ENCODE results near the gene TMEM131L. TPM values are rescaled to one million over a fixed set of nuclear protein-coding genes. Genes with fewer than 3 reads are reported as not detected.
"Not testable (repeated sequence)": the region's sequence is repeated elsewhere in the genome, so short reads cannot be mapped to it uniquely, and the experiment has no call there.

The TMEM131L gene, protein sequence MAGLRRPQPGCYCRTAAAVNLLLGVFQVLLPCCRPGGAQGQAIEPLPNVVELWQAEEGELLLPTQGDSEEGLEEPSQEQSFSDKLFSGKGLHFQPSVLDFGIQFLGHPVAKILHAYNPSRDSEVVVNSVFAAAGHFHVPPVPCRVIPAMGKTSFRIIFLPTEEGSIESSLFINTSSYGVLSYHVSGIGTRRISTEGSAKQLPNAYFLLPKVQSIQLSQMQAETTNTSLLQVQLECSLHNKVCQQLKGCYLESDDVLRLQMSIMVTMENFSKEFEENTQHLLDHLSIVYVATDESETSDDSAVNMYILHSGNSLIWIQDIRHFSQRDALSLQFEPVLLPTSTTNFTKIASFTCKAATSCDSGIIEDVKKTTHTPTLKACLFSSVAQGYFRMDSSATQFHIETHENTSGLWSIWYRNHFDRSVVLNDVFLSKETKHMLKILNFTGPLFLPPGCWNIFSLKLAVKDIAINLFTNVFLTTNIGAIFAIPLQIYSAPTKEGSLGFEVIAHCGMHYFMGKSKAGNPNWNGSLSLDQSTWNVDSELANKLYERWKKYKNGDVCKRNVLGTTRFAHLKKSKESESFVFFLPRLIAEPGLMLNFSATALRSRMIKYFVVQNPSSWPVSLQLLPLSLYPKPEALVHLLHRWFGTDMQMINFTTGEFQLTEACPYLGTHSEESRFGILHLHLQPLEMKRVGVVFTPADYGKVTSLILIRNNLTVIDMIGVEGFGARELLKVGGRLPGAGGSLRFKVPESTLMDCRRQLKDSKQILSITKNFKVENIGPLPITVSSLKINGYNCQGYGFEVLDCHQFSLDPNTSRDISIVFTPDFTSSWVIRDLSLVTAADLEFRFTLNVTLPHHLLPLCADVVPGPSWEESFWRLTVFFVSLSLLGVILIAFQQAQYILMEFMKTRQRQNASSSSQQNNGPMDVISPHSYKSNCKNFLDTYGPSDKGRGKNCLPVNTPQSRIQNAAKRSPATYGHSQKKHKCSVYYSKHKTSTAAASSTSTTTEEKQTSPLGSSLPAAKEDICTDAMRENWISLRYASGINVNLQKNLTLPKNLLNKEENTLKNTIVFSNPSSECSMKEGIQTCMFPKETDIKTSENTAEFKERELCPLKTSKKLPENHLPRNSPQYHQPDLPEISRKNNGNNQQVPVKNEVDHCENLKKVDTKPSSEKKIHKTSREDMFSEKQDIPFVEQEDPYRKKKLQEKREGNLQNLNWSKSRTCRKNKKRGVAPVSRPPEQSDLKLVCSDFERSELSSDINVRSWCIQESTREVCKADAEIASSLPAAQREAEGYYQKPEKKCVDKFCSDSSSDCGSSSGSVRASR (N-terminal part only)
- total RNA-seq: 14.0 TPM

DNA sequence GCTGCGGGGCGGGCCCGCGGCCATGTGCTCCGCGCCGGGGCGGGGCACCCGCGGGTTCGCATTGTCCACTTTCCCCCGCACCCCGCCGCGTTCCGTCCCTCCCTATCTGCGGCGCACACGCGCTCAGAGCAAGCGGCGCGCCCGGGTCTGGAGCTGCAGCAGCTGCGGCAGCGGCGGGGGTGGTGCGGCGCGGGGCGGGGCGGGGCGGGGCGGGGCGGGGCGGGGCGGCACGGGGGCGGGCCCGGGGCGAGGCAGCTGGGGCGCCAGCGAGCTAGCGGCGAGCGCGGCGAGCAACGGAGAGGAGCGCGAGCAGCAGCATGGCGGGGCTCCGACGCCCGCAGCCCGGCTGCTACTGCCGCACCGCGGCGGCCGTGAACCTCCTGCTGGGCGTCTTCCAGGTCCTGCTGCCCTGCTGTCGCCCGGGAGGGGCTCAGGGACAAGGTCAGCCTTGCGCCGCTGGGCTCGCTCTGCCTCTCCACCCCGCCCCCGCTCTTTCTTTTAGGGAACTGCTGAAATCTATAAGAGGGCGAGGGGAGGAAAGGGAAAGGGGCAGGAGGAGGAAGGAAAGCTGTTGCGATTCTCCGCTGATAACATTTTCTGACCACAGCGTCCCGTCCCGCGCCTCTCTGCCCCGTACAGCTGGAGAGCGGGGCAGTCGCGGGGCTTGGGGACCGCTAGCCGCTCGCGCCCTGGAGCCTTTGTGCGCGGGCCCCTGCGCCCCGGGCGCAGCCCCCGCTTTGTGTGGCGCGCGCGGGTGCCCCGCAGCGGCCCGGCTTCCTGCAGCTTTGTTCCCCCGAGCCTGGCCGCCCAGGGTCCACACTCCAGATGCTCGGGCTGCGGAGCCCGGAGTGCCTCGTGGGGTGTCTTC, at the start of gene TMEM131L:
TSS of gene TMEM131L (plus strand) at position 280 of the 868 bp plus-strand sequence. CDS start at position 318, 38 bp downstream.
- DNase-seq (ENCODE audit: low spot score) (peak; percentile 91), ATAC-seq (peak; percentile 76)

DNA sequence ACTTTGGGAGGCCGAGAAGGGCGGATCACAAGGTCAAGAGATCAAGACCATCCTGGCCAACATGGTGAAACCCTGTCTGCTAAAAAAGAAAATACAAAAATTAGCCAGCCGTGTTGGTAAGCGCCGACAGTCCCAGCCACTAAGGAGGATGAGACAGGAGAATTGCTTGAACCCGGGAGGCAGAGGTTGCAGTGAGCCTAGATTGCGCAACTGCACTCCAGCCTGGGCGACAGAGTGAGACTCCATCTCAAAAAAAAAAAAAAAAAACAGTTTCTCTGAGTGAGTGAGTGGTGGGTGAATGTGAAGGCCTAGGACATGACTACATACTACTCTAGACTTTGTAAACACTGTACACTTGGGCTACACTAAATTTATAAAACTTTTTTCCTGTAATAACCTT, 49.7 kb upstream of the TMEM131L start:
- not testable (repeated sequence) for DNase-seq (ENCODE audit: low spot score); ATAC-seq

DNA sequence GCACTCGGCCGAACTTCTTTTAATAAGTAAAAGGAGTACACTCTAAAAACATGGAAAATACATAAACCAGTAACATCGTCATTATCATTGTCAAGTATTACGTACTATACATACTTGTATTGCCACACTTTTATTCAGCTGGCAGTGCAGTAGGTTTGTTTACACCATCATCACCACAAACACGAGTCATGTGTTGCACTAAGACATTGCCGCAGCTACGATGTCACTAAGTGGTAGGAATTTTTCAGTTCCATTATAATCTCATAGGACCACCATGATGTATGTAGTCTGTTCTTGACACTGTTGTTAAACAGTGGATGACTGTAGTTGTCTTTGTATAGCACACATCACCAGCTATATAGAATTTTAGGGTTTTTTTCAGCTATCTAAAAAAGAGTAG, 48.0 kb upstream of the TMEM131L start:
- DNase-seq (ENCODE audit: low spot score) (no peak), ATAC-seq (no peak)

DNA sequence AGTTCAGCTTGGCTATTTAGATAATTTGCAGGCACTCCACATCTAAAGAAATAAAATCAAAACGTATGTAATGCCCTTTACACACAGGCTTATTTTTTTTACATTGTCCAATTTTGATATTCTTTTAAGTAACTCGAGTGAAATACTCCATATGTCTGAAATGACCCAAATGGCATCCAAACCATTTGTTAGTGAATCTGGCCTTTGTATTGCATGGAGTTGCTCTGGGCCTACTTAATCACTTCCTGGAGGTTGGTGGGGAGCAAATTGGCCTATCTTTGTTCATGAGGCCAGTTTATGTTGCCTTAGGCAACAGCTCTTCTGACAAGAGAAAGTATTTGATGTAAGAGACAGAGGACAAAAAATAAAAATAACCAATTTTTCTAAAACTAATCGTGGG, 47.6 kb upstream of the TMEM131L start:
- ATAC-seq (no peak), DNase-seq (ENCODE audit: low spot score) (no peak)

DNA sequence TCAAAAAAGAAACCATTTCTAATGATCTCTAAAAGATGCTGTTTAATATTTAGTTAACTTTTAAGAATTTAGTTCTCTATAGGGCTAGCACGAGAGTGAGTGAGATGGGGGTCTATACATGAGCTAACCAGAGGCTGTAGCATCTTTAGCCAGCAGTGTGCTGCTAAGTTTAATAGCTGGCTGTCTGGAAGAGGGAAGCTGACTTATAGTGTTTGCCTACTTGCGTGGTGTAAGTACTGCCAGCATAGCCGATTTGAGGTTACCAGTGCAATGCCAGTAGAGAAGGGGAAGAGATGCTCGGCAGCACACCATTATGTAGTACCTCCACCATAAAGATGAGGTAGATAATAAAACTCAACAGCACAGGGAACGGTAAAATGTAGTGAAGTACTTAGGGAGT, 47.1 kb upstream of the TMEM131L start:
- no peak for ATAC-seq
- no peak for DNase-seq (ENCODE audit: low spot score)

DNA sequence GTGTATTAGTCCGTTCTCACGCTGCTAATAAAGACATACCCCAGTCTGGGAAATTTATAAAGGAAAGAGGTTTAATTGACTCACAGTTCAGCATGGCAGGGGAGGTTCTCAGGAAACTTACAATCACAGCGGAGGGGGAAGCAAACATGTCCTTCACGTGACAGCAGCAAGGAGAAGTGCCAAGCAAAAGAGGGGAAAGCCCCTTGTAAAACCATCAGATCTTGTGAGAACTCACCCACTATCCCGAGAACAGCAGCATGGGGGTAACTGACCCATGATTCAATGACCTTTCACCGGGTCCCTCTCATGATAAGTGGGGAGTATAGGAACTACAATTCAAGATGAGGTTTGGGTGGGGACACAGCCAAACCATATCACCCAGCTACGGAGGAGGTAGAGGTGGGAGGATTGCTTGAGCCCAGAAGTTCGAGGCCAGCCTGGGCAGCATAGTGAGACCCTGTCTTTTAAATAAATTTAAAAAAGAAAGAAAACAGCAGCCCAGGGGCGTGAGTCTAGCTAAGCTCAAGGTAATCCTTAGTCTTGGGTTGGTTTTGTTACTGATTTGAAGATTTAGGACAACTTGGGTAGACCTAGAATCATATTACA, 46.4 kb upstream of the TMEM131L start:
- no peak for ATAC-seq

DNA sequence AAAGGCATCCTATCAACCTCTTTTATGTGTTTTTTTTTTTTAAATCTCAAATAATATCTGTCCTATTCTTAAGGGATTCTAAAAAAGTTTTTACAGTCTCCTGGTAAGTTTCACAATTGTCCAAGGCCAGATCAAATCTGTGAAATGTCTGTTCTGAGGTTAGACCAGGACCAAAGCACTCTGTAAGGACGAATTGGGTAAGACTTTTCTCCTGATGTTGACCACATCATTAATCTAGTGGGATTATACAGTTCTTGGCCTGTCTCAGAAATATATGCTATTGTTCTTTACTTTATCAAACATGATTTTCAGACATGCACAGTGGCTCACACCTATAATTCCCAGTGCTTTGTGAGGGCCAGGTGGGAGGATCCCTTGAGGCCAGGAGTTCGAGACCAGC, 45.8 kb upstream of the TMEM131L start:
- DNase-seq (ENCODE audit: low spot score) (no peak), ATAC-seq (no peak)

More for the DNA sequence above, 46.4 kb upstream of the TMEM131L start:
- no peak for DNase-seq (ENCODE audit: low spot score)

DNA sequence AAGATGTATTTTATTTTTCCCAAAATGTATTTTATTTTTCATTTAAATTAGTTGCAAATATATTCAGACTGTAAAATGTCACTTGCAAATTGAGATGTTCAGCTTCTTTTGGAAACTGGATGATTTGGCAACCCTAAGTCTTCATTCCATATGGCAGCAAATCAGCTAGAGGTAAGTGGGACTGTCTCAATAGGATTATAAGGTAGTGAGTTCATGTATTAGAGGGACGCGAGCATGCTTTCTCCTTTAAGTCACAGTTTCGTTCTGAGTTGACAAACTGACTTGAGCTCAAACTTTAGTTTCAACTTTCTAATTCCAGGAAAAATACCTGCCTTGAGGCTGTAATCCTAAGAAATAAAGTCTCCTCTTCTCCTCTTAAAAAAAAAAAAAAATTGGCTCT, 44.2 kb upstream of the TMEM131L start:
- ATAC-seq: no peak
- no peak for DNase-seq (ENCODE audit: low spot score)

DNA sequence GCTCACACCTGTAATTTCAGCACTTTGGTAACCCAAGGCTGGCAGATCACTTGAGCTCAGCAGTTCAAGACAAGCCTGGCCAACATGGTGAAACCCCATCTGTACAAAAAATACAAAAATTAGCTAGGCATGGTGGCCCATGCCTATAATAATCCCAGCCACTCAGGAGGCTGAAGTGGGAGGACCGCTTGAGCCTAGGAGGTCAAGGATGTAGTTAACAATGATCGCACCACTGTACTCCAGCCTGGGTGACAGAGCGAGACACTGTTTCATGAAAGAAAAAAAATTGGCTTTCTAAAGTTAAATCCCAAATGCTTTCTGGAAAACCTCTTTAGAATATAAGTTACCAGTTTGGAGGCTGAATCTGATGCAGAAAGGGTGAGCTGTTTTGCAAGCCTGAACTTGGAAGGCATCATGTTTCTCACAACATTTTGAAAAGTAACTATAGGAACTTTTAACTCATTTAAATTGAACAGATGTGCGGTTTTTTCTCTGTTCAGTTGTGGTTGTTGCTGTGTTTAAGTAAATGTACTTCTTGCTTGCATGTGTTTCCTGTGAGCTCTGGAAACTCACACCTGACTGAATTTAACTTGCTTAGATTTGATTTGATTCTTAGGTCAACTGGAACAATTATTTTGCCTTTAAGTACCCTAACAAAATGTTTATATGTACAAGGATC, 39.8 kb upstream of the TMEM131L start:
- DNase-seq (ENCODE audit: low spot score): no peak
- no peak for ATAC-seq

DNA sequence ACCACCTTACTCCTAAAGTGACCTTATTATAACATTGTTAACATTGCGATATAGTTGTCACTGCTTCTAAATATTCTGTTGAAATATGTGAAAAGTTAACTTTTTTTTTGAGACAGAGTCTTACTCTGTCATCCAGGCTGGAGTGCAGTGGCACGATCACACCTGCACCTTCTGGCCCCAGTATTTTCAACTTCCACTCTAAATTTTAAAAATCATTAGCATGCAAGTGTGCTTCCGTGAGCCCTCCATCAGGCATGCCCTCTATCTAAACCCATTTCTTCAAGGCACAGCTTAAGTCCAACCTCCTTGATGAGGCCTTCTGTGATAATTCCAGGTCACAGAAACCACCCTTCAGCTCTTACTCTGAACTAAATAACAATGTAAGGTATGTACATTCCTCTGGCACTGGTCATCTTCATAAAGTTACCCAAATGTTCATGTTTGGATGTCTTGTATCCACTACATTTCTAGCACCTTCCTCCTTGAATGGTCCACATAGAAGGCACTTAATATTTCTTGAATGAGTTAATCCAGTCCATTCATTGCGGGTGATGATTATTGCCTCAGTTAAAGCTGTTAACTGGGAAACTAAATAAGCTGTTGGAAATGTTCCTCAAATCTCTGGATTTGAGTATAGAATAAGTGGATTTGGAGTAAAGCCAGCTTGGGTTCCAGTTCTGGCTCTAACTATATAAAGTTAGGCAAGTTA, 38.6 kb upstream of the TMEM131L start:
- no peak for DNase-seq (ENCODE audit: low spot score)
- no peak for ATAC-seq

DNA sequence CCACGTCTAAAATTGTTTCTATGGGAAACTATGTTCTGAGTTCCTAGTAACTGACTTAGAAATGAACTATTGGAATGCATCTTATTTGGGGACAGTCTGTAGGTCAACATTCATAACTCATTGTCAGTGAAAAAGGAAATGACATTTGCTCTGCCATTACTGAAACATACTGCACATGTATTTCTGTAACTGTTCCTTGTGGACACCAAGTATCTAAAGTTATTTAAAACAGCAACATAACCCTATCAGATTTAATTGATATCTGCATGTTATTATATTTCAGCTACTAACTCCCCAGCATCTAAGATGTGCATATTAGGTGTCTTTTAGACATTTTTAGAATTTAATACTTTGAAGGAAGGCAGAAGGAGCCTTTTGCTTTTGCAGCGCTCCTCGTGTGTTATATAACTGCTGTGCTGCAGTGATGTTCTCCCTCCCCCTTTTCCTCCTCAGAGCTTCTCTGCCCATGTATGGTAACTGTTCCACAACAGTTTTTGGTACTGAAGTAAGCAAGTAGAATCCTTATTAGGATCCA, 37.2 kb upstream of the TMEM131L start:
- no peak for ATAC-seq
- DNase-seq (ENCODE audit: low spot score): no peak

DNA sequence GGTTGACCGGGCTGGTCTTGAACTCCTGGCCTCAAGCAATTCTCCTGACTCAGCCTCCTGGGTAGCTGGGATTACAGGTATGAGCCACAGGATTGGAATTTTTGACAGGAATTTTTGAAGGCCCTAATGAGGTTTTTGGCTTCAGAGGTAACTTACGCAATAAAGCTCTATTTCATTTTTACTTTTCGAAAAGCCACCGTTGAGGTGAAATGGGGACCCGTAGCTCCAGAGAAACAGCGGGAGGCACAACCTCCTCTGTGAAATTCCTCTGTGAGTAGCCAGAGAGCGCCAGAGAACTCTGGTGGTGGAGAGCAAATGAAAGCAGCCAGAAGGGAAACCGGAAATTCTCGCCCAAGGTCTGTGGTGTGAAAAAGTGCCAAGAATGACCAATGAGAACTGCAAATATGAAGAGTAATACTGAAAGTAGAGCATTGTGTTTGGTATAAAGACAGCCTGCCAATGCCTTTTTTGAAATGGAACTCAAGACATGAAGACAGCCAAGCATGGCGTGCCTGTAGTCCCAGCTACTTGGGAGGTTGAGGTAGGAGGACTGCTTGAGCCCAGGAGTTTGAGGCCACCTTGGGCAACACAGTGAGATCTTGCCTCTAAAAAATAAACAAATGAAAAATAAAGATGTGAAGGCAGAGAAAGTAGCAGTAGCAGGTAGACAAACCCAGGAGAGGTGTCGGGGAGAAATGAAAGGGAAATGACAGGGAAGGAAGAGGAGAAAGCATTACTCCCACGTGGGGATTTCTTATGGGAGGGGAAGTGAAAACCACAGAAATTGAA, 33.0 kb upstream of the TMEM131L start:
- DNase-seq (ENCODE audit: low spot score): peak; percentile 83
- ATAC-seq: peak; percentile 100

DNA sequence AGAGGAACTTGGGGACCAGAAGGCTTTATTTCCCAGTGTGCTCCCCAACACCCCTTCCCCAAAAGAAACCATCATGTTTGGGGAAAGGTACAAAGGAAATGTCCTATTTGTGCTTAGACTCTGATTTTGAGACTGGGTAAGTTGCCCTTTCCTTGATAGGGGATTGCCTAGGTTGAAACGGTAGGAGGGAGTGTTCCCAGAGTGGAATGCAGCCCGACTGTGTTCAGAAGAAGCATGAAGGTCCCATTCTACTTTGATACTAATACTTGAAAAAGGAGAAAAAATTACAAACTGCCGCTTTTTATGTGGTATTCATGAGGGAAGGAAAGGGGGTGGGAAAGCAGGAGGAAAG, 32.4 kb upstream of the TMEM131L start:
- ATAC-seq: no peak
- no peak for DNase-seq (ENCODE audit: low spot score)

DNA sequence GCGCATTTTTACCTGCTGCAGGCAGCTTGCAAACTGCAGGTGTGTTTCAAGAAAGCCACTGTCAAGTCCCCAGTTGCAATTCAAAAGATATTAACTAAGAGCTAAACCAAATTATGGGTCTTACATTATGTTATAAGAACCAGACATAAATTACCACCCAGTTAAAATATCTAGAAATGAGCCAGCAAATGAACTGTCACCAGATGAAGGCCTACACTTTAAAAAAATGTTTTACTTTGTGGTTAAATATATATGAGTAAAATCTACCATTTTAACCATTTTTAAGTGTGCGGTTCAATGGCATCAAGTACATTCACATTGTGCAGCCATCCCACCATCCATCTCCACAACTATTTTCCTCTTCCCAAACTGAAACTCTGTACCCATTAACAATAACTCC, 32.0 kb upstream of the TMEM131L start:
- no peak for ATAC-seq
- DNase-seq (ENCODE audit: low spot score): no peak

DNA sequence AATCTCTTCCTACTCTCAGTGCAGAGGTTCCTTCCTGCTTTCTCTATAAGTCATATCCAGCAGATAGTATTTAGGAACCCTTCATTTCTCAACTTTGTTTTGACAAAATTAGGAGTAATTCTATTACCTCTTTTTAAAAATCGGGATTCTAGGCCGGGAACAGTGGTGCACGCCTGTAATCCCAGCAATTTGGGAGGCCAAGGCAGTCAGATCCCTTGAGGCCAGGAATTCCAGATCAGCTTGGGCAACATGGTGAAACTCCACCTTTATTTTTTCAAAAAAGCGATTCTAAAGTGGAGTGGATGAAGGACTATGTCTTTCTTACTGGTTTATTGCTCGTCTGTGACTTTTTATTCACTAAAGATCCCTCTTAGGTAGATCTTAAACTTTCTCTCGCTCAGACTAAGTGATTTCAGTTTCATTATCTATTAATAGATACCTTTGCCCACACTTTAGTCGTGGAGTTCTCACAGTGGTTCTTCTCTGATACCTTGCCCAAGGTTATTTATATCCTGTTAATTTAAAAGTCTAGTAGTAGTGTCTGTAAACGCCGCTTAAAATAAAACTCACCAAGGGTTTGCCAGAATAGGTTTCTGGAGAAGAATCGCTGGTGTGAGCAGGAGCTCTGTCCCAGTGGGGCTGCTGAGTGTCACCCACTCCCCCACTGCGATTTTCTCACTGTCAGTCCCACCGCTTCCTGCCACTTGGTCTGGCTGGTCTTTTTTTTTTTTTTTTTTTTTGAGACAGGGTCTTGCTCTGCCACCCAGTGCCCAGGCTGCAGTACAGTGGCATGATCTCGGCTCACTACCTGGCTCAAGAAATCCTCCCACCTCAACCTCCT, 27.0 kb upstream of the TMEM131L start:
- ATAC-seq (peak; percentile 91), DNase-seq (ENCODE audit: low spot score) (no peak)

DNA sequence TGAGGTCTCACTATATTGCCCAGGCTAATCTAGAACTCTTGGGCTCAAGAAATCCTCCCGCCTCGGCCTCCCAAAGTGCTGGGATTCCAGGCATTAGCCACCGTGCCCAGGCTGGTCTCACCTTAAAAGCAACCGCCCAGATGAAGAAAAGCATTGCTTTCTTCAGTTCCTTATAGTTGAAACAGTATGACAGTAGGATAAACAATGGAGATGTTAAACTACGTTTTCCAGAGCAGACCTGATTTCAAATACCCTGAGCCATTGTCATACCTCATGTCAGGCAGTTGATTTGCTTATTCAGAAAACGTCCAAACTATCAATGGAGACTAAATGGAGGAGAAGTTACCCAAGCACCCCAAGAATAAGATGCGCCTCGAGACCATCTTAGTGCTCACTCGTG, 26.3 kb upstream of the TMEM131L start:
- no peak for ATAC-seq
- no peak for DNase-seq (ENCODE audit: low spot score)

DNA sequence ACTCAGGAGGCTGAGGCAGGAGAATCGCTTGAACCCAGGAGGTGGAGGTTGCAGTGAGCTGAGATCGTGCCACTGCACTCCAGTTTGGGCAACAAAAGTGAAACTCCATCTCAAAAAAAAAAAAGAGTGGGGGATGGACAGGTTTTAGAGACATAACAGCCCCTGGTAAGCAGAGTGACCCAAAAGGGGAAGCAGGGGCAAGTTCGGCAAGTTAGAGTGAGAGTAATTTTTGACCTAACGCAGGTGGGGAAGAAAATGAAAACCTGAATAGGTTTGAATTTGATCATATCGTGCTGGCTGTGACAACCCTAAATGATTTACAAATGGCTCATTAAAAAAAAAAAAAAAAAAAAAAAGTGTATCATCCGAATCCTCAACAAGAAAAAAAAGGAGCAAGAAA, 25.7 kb upstream of the TMEM131L start:
- no peak for DNase-seq (ENCODE audit: low spot score)
- ATAC-seq: no peak

All from left lobe of liver (tissue), 2 donors.